DMS 273 (cell line): Measurements from ENCODE around the gene MRAP.

Experiments
- DNase-seq: peaks from one replicate; lab custom pipeline; 2025; ENCODE audit not compliant: unreplicated experiment; lab: John Stamatoyannopoulos, UW

MRAP gene

GRCh38 chr21:32321480-32321879 lies 22.8 kb downstream of the MRAP start:
- no peak for DNase-seq

GRCh38 chr21:32322103-32322502 lies 23.4 kb downstream of the MRAP start:
- DNase-seq = no peak

GRCh38 chr21:32322676-32323075 lies 24.0 kb downstream of the MRAP start:
- DNase-seq = no peak

GRCh38 chr21:32325706-32326105 lies 27.1 kb downstream of the MRAP start:
- DNase-seq = no peak

GRCh38 chr21:32328595-32328994 lies 29.9 kb downstream of the MRAP start:
- no peak for DNase-seq

GRCh38 chr21:32329331-32329730 lies 30.7 kb downstream of the MRAP start:
- DNase-seq = no peak

- DNase-seq = no peak
These were observed 31.1 kb downstream of the MRAP start for GRCh38 chr21:32329776-32330175.

- DNase-seq = no peak
These were observed 32.2 kb downstream of the MRAP start for GRCh38 chr21:32330784-32331311.

GRCh38 chr21:32331444-32332305 lies 33.0 kb downstream of the MRAP start:
- DNase-seq = no peak

- no peak for DNase-seq
These were observed 33.9 kb downstream of the MRAP start for GRCh38 chr21:32332463-32332951.

GRCh38 chr21:32333953-32334673 lies 35.5 kb downstream of the MRAP start:
- DNase-seq = no peak

- DNase-seq = peak; percentile 98
These were observed 36.4 kb downstream of the MRAP start for GRCh38 chr21:32334980-32335531.

GRCh38 chr21:32335601-32336575 lies 37.2 kb downstream of the MRAP start:
- peak; percentile 86 for DNase-seq

- DNase-seq = peak; percentile 78
These were observed 38.1 kb downstream of the MRAP start for GRCh38 chr21:32336711-32337110.

- peak; percentile 67 for DNase-seq
These were observed 38.6 kb downstream of the MRAP start for GRCh38 chr21:32337206-32337605.

- DNase-seq = no peak
These were observed 39.7 kb downstream of the MRAP start for GRCh38 chr21:32338209-32338921.

- no peak for DNase-seq
These were observed 42.5 kb downstream of the MRAP start for GRCh38 chr21:32340863-32341848.

GRCh38 chr21:32346951-32347350 lies 48.3 kb downstream of the MRAP start:
- no peak for DNase-seq

GRCh38 chr21:32347351-32347750 lies 48.7 kb downstream of the MRAP start:
- DNase-seq = no peak
